Common myeloid progenitor, CD34-positive (primary cell): ENCODE results near the gene DOK5.

ENCODE experiments used
- CTCF ChIA-PET: fragments of 350-600 bp; sonication (Branson Sonifier 250); formaldehyde crosslinking; loops from one replicate; lab custom pipeline; 2021; ENCODE audit warnings: antibody characterized with exemption; lab: Charles Lee
- POLR2A ChIA-PET: fragments of 350-600 bp; sonication (Branson Sonifier 250); formaldehyde crosslinking; loops from one replicate; lab custom pipeline; 2021; ENCODE audit warnings: antibody characterized with exemption; lab: Charles Lee
- DNase-seq, 3 donors: peaks; one replicate each; pipeline versions ENCODE4 v3.0.0 to v3.0.0-alpha.2; 2013
- H3K27ac ChIP-seq, 2 experiments: 1 replicate in 1 of 2; 2 replicates in 1 of 2; pipeline ENCODE4 v1.7.0; 2013; ENCODE audit warnings: inconsistent platforms in 2 of 2, low read length in 2 of 2, mild to moderate bottlenecking in 2 of 2, low read depth in 1 of 2, moderate library complexity in 1 of 2; ENCODE audit not compliant: severe bottlenecking in 2 of 2, insufficient read depth in 1 of 2, poor library complexity in 1 of 2
- H3K27me3 ChIP-seq, 5 experiments: replicated peaks in 2 of 5; 1 replicate in 3 of 5; 2 replicates in 2 of 5; pipeline versions ENCODE4 v1.6.1 to v1.7.0; 2013; ENCODE audit warnings: low read length in 4 of 5, mild to moderate bottlenecking in 2 of 5, moderate library complexity in 2 of 5, inconsistent platforms in 1 of 5; ENCODE audit not compliant: insufficient read depth in 5 of 5, control insufficient read depth in 4 of 5
- H3K36me3 ChIP-seq, 4 experiments: 1 replicate in 2 of 4; 2 replicates in 2 of 4; pipeline versions ENCODE4 v1.6.1 to v1.7.0; 2013; ENCODE audit warnings: low read length in 3 of 4, control low read depth in 1 of 4, mild to moderate bottlenecking in 1 of 4; ENCODE audit not compliant: control insufficient read depth in 4 of 4, insufficient read depth in 4 of 4
- H3K4me1 ChIP-seq, 4 experiments: 1 replicate in 3 of 4; 2 replicates in 1 of 4; pipeline versions ENCODE4 v1.6.1 to v1.7.1; 2013; ENCODE audit warnings: low read length in 3 of 4, mild to moderate bottlenecking in 3 of 4, control low read depth in 1 of 4, inconsistent platforms in 1 of 4, moderate library complexity in 1 of 4; ENCODE audit not compliant: control insufficient read depth in 4 of 4, insufficient read depth in 4 of 4; ENCODE audit errors: control extremely low read depth in 1 of 4
- H3K4me3 ChIP-seq, 7 experiments: 1 replicate in 4 of 7; 2 replicates in 3 of 7; pipeline versions ENCODE4 v1.5.1 to v1.7.0; 2013; ENCODE audit warnings: mild to moderate bottlenecking in 7 of 7, low read length in 6 of 7, moderate library complexity in 6 of 7, inconsistent platforms in 2 of 7, low read depth in 2 of 7, control low read depth in 1 of 7; ENCODE audit not compliant: insufficient read depth in 4 of 7, control insufficient read depth in 1 of 7; ENCODE audit errors: extremely low read depth in 1 of 7
- H3K9me3 ChIP-seq, 5 experiments: 1 replicate in 4 of 5; 2 replicates in 1 of 5; pipeline versions ENCODE4 v1.6.1 to v1.7.1; 2013; ENCODE audit warnings: low read length in 4 of 5, mild to moderate bottlenecking in 2 of 5, inconsistent platforms in 1 of 5, low read depth in 1 of 5, moderate library complexity in 1 of 5; ENCODE audit not compliant: control insufficient read depth in 4 of 5, insufficient read depth in 2 of 5; ENCODE audit errors: control extremely low read depth in 1 of 5
- WGBS: methylation state at CpG from one replicate; pipeline ENCODE4 v1.1.5; 2013; ENCODE audit not compliant: insufficient coverage; 5-methylcytosine and 5-hydroxymethylcytosine counted together

DOK5 gene

DNA sequence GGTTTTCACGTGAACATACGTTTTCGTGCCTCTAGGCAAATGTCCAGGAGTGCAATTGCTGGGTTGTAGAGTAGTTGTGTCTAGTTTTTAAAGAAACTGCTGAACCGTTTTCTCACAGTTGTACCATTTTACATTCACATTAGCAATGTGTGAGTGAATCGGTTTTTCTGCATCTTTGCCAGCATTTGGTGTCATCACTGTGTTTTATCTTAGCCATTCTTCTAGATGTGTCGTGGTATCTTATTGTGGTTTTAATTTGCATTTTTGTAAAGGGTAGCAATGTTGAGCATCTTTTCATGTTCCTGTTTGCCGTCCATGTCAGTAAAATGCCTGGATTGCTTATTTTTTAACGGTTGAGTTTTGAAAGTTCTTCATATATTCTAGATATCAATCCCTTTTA, 10.2 kb downstream of the DOK5 start:
- WGBS = 100% methylated on average over 2 of the region's 8 CpGs
- CTCF ChIA-PET = no interaction called here
- no peak for DNase-seq

GRCh38 chr20:54486585-54486984, 11.2 kb downstream of the DOK5 start:
- H3K27ac ChIP-seq = no peak overlapping the region
- no peak for DNase-seq
- H3K9me3 ChIP-seq = no peaks in the 10 kb centered on the region
- CTCF ChIA-PET = interaction anchor here (0.7 kb wide), 1 partner anchor 13 kb away, joined by 3 read pairs; no protein-coding TSS in a partner anchor
- H3K4me3 ChIP-seq = no peak overlapping the region
- no peaks in the 10 kb centered on the region for H3K36me3 ChIP-seq
- H3K4me1 ChIP-seq = no peaks in the 10 kb centered on the region
- WGBS = no CpG with 5 or more reads among the region's 4 CpGs
- POLR2A ChIA-PET = no interaction called here
- no peaks in the 10 kb centered on the region for H3K27me3 ChIP-seq

More for the DNA sequence above, 10.2 kb downstream of the DOK5 start:
- peaks cover 0 to 2% (median 0%) of the 10 kb centered on the region in 5 experiments for H3K27me3 ChIP-seq
- no peaks in the 10 kb centered on the region for H3K36me3 ChIP-seq
- H3K27ac ChIP-seq = no peak overlapping the region
- no peak overlapping the region for H3K4me3 ChIP-seq
- H3K4me1 ChIP-seq = no peaks in the 10 kb centered on the region
- H3K9me3 ChIP-seq = no peaks in the 10 kb centered on the region
- POLR2A ChIA-PET = no interaction called here

- no peak for DNase-seq
- no peaks in the 10 kb centered on the region for H3K9me3 ChIP-seq
- no peak overlapping the region for H3K4me3 ChIP-seq
- no CpG with 5 or more reads among the region's 2 CpGs for WGBS
- H3K27ac ChIP-seq = no peak overlapping the region
- CTCF ChIA-PET = no interaction called here
- H3K36me3 ChIP-seq = no peaks in the 10 kb centered on the region
- H3K4me1 ChIP-seq = no peaks in the 10 kb centered on the region
- no peaks in the 10 kb centered on the region for H3K27me3 ChIP-seq
- POLR2A ChIA-PET = no interaction called here
Measured at GRCh38 chr20:54488442-54488841, 13.0 kb downstream of the DOK5 start.

- Histone ChIP-seq H3K27ac (no peak overlapping the region), H3K27me3 (no peaks in the 10 kb centered on the region), H3K9me3 (no peaks in the 10 kb centered on the region), H3K4me3 (no peak overlapping the region), H3K4me1 (no peaks in the 10 kb centered on the region), H3K36me3 (no peaks in the 10 kb centered on the region)
- ChIA-PET CTCF (no interaction called here), POLR2A (no interaction called here)
- WGBS = 90% methylated on average over 2 of the region's 7 CpGs
- no peak for DNase-seq
Measured at GRCh38 chr20:54491506-54491905, 16.1 kb downstream of the DOK5 start.

DNA sequence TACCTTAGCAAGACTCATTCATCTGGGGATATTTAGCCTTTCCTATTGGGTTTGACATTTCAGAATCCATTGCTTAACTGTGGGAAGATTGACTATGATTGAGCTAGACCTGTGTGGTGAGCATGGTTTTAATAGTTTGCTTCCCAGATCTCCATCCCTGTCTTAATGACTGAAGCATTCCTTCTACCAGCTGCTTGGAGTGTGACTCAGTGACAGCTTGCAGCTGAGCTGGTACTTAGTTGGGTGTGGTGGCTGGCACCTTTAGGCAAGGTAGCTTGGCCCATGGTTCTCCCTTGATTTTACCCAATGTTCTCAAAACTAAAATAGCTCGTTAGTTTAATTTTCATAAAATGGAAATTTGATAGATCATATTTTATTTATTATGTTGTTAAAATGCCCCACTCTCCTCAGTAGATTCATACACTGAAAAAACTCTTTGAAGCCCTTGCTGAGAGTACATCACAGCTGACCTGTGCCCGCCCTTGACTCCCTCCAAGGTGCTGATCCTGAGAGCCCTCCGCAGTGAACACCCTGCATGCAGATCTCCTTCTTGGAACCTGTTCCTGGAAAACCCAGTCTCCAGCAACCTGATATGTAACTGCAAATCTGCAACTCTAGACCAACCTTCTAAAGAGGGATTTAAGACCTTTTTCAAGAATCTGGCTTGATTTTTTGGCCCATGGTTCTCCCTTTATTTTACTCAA, 19.1 kb downstream of the DOK5 start:
- CTCF ChIA-PET = no interaction called here

GRCh38 chr20:54497931-54498718, 22.7 kb downstream of the DOK5 start:
- POLR2A ChIA-PET = no interaction called here

More for the DNA sequence above, 19.1 kb downstream of the DOK5 start:
- no peaks in the 10 kb centered on the region for H3K4me1 ChIP-seq
- POLR2A ChIA-PET = no interaction called here
- H3K36me3 ChIP-seq = no peaks in the 10 kb centered on the region
- DNase-seq = no peak
- H3K27me3 ChIP-seq = no peaks in the 10 kb centered on the region
- no peak overlapping the region for H3K27ac ChIP-seq
- 90% methylated on average over 2 of the region's 3 CpGs for WGBS
- no peak overlapping the region for H3K4me3 ChIP-seq
- H3K9me3 ChIP-seq = no peaks in the 10 kb centered on the region

GRCh38 chr20:54499111-54499510, 23.7 kb downstream of the DOK5 start:
- ChIA-PET CTCF (no interaction called here), POLR2A (no interaction called here)
- no CpG with 5 or more reads among the region's 1 CpG for WGBS
- no peak overlapping the region for H3K27ac ChIP-seq
- H3K4me1 ChIP-seq = no peaks in the 10 kb centered on the region
- H3K9me3 ChIP-seq = no peaks in the 10 kb centered on the region
- no peak overlapping the region for H3K4me3 ChIP-seq
- H3K27me3 ChIP-seq = no peaks in the 10 kb centered on the region
- no peaks in the 10 kb centered on the region for H3K36me3 ChIP-seq
- DNase-seq = no peak

More at GRCh38 chr20:54497931-54498718, 22.7 kb downstream of the DOK5 start:
- Histone ChIP-seq H3K4me3 (no peak overlapping the region), H3K27ac (no peak overlapping the region), H3K36me3 (no peaks in the 10 kb centered on the region), H3K4me1 (no peaks in the 10 kb centered on the region), H3K9me3 (no peaks in the 10 kb centered on the region), H3K27me3 (no peaks in the 10 kb centered on the region)
- no peak for DNase-seq
- WGBS = 100% methylated on average over 1 of the region's 4 CpGs
- CTCF ChIA-PET = no interaction called here
